HG02642 (cell line): Measurements from ENCODE around the gene ARHGAP45.

Experiments used
- ATAC-seq: cut with Tn5 transposase; IDR thresholded peaks from one replicate; pipeline ENCODE4 v1.9.1; 2021; ENCODE audit warnings: mild to moderate bottlenecking; ENCODE audit not compliant: unreplicated experiment, poor library complexity

ARHGAP45 gene

GRCh38 chr19:1082928-1083816 lies 16.2 kb downstream of the ARHGAP45 start:
- no peak for ATAC-seq

GRCh38 chr19:1084024-1084868 lies 17.3 kb downstream of the ARHGAP45 start:
- no peak for ATAC-seq

- no peak for ATAC-seq
These were observed 18.2 kb downstream of the ARHGAP45 start for GRCh38 chr19:1085053-1085658.

- ATAC-seq, result no peak
These were observed 18.9 kb downstream of the ARHGAP45 start for GRCh38 chr19:1085676-1086442.

- ATAC-seq, result no peak
These were observed 19.6 kb downstream of the ARHGAP45 start for GRCh38 chr19:1086613-1087012.

GRCh38 chr19:1087813-1088415 lies 20.9 kb downstream of the ARHGAP45 start:
- no peak for ATAC-seq

- ATAC-seq, result no peak
These were observed 21.5 kb downstream of the ARHGAP45 start for GRCh38 chr19:1088416-1089010.

GRCh38 chr19:1089126-1089771 lies 22.3 kb downstream of the ARHGAP45 start:
- no peak for ATAC-seq

- ATAC-seq, result no peak
These were observed 22.9 kb downstream of the ARHGAP45 start for GRCh38 chr19:1089891-1090290.

- ATAC-seq, result no peak
These were observed 24.0 kb downstream of the ARHGAP45 start for GRCh38 chr19:1090731-1091543.

GRCh38 chr19:1091544-1092175 lies 24.7 kb downstream of the ARHGAP45 start:
- no peak for ATAC-seq

GRCh38 chr19:1093330-1093729 lies 26.4 kb downstream of the ARHGAP45 start:
- ATAC-seq, result no peak

- no peak for ATAC-seq
These were observed 27.0 kb downstream of the ARHGAP45 start for GRCh38 chr19:1093811-1094553.

- no peak for ATAC-seq
These were observed 27.6 kb downstream of the ARHGAP45 start for GRCh38 chr19:1094655-1094977.

- peak; percentile 86 for ATAC-seq
These were observed 28.2 kb downstream of the ARHGAP45 start, which contains the start of gene POLR2E for GRCh38 chr19:1094978-1095701. POLR2E (minus strand) TSS chr19:1095375; CDS start chr19:1095315, 60 bp downstream.

- ATAC-seq, result no peak
These were observed 30.8 kb downstream of the ARHGAP45 start for GRCh38 chr19:1097810-1098176.
